Fibroblast of lung (primary cell): ENCODE measurements around the gene AKR7A3. TPM values are rescaled to one million over a fixed set of nuclear protein-coding genes. Genes with fewer than 3 reads are reported as not detected.
"Not testable (repeated sequence)": the region's sequence is repeated elsewhere in the genome, so short reads cannot be mapped to it uniquely, and the experiment has no call there.

Source experiments
- DNase-seq, 2 donors: peaks; one replicate each; pipeline versions ENCODE4 v3.0.0 to v3.0.0-alpha.2; 2010; ENCODE audit warnings: low read depth in 2 of 2
- H2AFZ ChIP-seq: 2 replicates; pipeline ENCODE4 v1.5.1; 2012; ENCODE audit warnings: low read length, control low read depth, inconsistent platforms
- H3K27ac ChIP-seq: 2 replicates; pipeline ENCODE4 v1.5.1; 2011; ENCODE audit warnings: low read length, control low read depth; ENCODE audit not compliant: insufficient read depth
- H3K27me3 ChIP-seq: 2 replicates; pipeline ENCODE4 v1.5.1; 2011; ENCODE audit warnings: mild to moderate bottlenecking, low read length; ENCODE audit not compliant: control insufficient read depth, insufficient read depth
- H3K36me3 ChIP-seq: 2 replicates; pipeline ENCODE4 v1.5.1; 2011; ENCODE audit warnings: low read length; ENCODE audit not compliant: control insufficient read depth, insufficient read depth
- H3K4me1 ChIP-seq: 2 replicates; pipeline ENCODE4 v1.5.1; 2011; ENCODE audit warnings: low read length; ENCODE audit not compliant: control insufficient read depth, insufficient read depth; ENCODE audit errors: extremely low read depth
- H3K4me2 ChIP-seq: 2 replicates; pipeline ENCODE4 v1.5.1; 2011; ENCODE audit warnings: low read length, control low read depth; ENCODE audit not compliant: insufficient read depth; ENCODE audit errors: extremely low read depth
- H3K4me3 ChIP-seq, 4 experiments: fragments of 200-600 bp in 1 of 4; sonication (generic) in 1 of 4; replicated peaks in 1 of 4; 2 replicates each; pipeline ENCODE4 v1.5.1; 2011 to 2016; ENCODE audit warnings: low read length in 4 of 4, low read depth in 3 of 4, mild to moderate bottlenecking in 3 of 4, control low read depth in 2 of 4, inconsistent platforms in 1 of 4, mixed read lengths in 1 of 4; ENCODE audit not compliant: insufficient read depth in 1 of 4; ENCODE audit errors: control extremely low read depth in 1 of 4
- H3K79me2 ChIP-seq: 2 replicates; pipeline ENCODE4 v1.5.1; 2012; ENCODE audit warnings: mild to moderate bottlenecking, low read length, inconsistent platforms; ENCODE audit not compliant: control insufficient read depth, insufficient read depth
- H3K9ac ChIP-seq: 2 replicates; pipeline ENCODE4 v1.5.1; 2011; ENCODE audit warnings: mild to moderate bottlenecking, low read length, control low read depth; ENCODE audit not compliant: insufficient read depth
- H3K9me3 ChIP-seq: 2 replicates; pipeline ENCODE4 v1.5.1; 2012; ENCODE audit warnings: low read depth, low read length; ENCODE audit not compliant: control insufficient read depth, insufficient read depth
- H4K20me1 ChIP-seq: 2 replicates; pipeline ENCODE4 v1.5.1; 2011; ENCODE audit warnings: low read length; ENCODE audit not compliant: control insufficient read depth, insufficient read depth; ENCODE audit errors: extremely low read depth
- EZH2 ChIP-seq: IDR thresholded peaks from 2 replicates; pipeline ENCODE4 v1.5.1; 2012; ENCODE audit warnings: low read length, control low read depth, mild to moderate bottlenecking; ENCODE audit errors: missing control alignments
- polyA plus RNA-seq, 2 donors: library from polyadenylated mRNA; depleted of rRNA in 1 of 2; stranded (reverse) in 1 of 2; unstranded in 1 of 2; fragments of >200 nt; gene quantifications; 2 replicates each; pipeline ENCODE4 v1.2.1, GENCODE V29; 2011 to 2012; ENCODE audit warnings: missing spikeins in 1 of 2
- total RNA-seq: library from RNA; depleted of rRNA; stranded (reverse); fragments of >200 nt; gene quantifications from 2 replicates; pipeline ENCODE4 v1.2.1, GENCODE V29; 2014
- TF ChIP-seq, protein P1 (sequence below), 2 donors: IDR thresholded peaks in 1 of 2; conservative IDR thresholded peaks in 1 of 2; 1 replicate in 1 of 2; 2 replicates in 1 of 2; pipeline ENCODE4 v1.5.1; 2011 to 2012; ENCODE audit warnings: low read length in 2 of 2, control low read depth in 1 of 2, inconsistent platforms in 1 of 2, low read depth in 1 of 2, mild to moderate bottlenecking in 1 of 2

AKR7A3 gene
- total and polyA plus RNA-seq, 2 donors (not counting 1 experiment from before 2014, with no cell fraction given) = 0.12 to 0.33 TPM

DNA sequence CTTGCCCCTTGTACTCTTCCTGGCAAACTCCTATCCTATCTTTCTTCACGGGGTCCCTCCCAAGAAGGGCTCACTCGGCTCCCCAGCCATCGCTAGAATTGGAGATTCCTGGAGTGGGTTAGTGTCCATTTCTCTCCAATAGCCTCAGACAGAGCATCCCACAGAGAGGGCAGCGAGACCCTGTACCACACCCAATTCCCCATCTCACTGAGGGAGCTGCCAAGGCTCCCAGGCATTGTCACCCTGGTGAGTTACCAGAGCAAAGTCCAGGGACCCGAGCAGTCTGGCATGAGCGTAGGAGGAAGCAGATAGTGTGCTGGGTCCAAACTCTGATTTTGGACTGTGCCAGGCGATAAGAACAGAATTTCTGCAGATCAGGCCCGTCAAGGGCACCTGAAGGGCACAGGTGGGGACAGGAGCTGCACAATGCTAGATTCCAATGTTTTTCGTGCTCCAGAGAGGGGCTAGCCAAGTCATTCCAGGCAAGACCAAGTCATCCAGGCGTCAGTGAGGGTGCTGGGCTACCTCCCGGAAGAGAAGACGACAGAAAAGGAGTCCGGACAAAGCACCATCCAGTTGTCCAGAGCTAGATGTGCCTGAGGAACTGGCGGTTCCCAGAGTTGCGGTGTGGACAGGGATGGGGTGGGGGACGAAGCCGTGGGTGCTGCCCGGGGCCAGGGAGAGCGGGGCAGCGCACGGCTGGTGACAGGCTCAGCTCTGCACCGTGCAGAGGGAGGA, 15.3 kb downstream of the AKR7A3 start:
- no peak for DNase-seq
- Histone ChIP-seq H3K79me2 (no peaks in the 10 kb centered on the region), H2AFZ (no peak overlapping the region), H3K4me2 (no peak overlapping the region), H4K20me1 (no peaks in the 10 kb centered on the region), H3K27ac (no peak overlapping the region), H3K36me3 (no peaks in the 10 kb centered on the region), H3K27me3 (no peaks in the 10 kb centered on the region), H3K4me3 (no peak overlapping the region), H3K4me1 (no peaks in the 10 kb centered on the region), H3K9me3 (no peaks in the 10 kb centered on the region), H3K9ac (no peak overlapping the region)
- TF ChIP-seq, protein P1, sequence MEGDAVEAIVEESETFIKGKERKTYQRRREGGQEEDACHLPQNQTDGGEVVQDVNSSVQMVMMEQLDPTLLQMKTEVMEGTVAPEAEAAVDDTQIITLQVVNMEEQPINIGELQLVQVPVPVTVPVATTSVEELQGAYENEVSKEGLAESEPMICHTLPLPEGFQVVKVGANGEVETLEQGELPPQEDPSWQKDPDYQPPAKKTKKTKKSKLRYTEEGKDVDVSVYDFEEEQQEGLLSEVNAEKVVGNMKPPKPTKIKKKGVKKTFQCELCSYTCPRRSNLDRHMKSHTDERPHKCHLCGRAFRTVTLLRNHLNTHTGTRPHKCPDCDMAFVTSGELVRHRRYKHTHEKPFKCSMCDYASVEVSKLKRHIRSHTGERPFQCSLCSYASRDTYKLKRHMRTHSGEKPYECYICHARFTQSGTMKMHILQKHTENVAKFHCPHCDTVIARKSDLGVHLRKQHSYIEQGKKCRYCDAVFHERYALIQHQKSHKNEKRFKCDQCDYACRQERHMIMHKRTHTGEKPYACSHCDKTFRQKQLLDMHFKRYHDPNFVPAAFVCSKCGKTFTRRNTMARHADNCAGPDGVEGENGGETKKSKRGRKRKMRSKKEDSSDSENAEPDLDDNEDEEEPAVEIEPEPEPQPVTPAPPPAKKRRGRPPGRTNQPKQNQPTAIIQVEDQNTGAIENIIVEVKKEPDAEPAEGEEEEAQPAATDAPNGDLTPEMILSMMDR (conservative IDR thresholded peaks at IDR 0.05 in 1 of 2, IDR thresholded peaks at IDR 0.05 in 1 of 2; ENCODE audit: low read depth in 1 of 2, low read length in 2 of 2) = no peak
- TF ChIP-seq EZH2 = no peak

DNA sequence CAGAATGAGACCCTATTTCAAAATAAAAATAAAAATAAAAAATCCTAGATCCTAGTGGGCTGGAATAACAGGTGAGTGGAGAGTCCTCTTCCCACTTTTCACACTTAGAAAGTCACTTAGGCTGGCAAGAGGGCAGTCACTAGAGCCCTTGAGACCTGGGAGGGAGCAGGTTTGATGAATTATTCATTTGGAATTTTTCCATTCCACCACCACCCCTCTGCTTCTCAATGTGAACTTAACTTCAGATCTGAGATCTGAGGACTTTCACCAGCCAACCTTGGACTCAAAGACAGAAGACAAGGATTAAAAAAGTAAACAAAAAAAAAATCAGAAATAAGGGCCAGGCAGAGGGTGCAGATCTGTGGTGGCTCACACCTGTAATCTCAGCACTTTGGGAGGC, 16.5 kb downstream of the AKR7A3 start:
- H3K27ac ChIP-seq = no peak overlapping the region
- H3K4me1 ChIP-seq = no peaks in the 10 kb centered on the region
- H3K4me2 ChIP-seq = no peak overlapping the region
- H3K27me3 ChIP-seq = no peaks in the 10 kb centered on the region
- no peak overlapping the region for H3K9ac ChIP-seq
- no peak for DNase-seq
- H3K79me2 ChIP-seq = no peaks in the 10 kb centered on the region
- H3K36me3 ChIP-seq = no peaks in the 10 kb centered on the region
- no peak overlapping the region for H3K4me3 ChIP-seq
- no peaks in the 10 kb centered on the region for H4K20me1 ChIP-seq
- H2AFZ ChIP-seq = no peak overlapping the region
- TF ChIP-seq EZH2 = no peak
- TF ChIP-seq, protein P1 (conservative IDR thresholded peaks at IDR 0.05 in 1 of 2, IDR thresholded peaks at IDR 0.05 in 1 of 2; ENCODE audit: low read depth in 1 of 2, low read length in 2 of 2) = no peak
- no peaks in the 10 kb centered on the region for H3K9me3 ChIP-seq

DNA sequence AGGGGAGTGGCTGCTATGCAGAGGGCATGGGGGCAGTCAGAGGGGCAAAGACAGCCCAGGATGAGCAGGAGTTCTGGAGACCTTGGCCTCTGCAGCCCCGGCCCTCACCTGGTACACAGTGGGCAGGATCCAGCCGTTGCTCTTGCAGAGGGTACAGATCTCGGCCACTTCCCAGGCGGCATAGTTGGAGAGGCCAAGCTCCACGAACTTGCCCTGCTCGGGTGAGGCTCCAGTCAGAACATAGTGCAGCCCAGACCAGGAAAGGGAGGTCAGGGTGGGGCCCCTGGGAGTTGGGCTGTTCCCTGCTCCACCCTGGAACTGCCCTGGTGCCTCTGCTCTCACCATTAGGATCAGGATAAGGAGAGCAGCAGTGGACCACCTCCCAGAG, 18.2 kb downstream of the AKR7A3 start:
- not testable (repeated sequence) for H2AFZ ChIP-seq, H3K27ac ChIP-seq, H3K9me3 ChIP-seq, H4K20me1 ChIP-seq, H3K4me1 ChIP-seq, H3K4me3 ChIP-seq, H3K36me3 ChIP-seq, H3K9ac ChIP-seq, H3K27me3 ChIP-seq, DNase-seq, H3K79me2 ChIP-seq, H3K4me2 ChIP-seq
